NCI-H345 (cell line): Measurements from ENCODE around the gene RALGAPA2.

Source experiments
- DNase-seq: peaks from one replicate; lab custom pipeline; 2025; lab: John Stamatoyannopoulos, UW

RALGAPA2 gene

DNA sequence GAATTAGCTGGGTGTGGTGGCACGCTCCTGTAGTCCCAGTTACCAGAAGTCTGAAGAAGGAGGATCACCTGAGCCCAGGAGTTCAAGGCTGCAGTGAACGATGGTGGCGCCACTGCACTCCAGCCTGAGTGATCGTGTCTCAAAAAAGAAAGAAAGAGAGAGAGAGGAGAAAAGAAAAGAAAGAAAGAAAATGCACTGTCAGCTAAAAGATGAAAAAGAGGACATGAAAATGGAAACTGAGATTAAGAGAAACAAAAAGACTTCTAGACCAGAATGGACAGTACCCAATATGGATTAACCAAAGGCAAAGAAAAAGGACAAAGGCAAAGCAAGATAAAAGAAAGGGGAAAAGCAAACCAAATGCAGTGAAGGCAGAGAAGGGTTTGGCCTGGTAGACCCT, 9.0 kb upstream of the RALGAPA2 start:
- no peak for DNase-seq

DNA sequence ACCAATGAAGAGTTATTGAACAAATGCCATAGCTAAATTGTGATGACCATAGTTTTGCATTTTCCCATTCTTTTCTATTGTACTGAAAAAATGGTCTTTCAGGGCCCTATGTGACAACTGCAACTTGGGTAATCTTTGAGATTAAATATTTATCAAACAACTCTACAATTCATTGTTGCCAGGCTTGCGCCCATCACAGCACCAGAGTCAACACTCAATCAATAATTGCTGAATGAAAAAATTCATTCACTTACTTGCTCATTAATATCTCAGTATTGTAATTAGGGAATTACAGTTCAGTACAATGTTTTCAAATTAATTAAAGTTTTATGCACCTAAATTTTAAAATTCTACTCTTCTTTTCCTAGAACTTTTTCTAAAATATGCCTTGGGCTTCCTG, 7.7 kb upstream of the RALGAPA2 start:
- no peak for DNase-seq

DNA sequence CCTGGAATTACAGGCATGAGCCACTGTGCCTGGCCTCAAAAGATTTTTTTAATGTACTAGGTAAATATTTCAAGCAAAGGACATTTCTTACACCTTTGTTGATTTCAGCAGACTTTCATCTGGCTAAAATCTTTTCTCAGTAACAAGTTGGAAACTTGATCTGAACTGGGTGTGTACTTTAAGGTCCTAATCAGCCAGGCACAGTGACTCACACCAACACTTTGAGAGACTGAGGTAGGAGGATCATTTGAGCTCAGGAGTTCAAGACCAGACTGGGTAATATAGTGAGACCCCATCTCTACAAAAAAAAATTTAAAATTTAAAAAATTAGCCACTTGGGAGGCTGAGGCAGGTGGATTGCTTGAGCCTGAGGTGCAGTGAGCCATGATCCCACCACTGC, 7.0 kb upstream of the RALGAPA2 start:
- no peak for DNase-seq

DNA sequence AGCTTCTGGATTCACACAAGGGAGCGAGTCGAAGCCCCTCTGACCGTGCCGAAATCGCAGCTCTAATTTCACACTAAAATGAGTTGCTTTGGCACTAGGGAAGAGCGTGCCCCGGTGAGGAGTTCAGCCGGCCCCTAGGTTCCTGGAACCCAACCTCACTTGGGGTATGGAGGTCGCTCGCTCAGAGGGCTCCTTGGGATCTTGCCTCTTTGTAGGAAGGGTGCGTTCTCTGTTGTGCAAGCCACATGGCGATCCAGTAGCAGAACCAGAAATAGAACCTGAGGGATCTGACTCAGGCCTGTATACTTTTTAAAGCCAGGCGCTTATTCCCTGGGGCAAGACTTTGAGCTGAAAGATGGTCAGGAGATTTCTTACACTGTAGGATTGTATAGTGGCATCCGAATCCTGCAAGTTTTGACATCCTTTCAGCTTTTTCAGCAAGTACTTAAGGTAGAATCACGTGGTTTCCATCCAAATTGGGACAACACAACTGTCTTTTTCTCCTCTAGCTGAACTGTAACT, 861 bp upstream of the RALGAPA2 start:
- DNase-seq = no peak

DNA sequence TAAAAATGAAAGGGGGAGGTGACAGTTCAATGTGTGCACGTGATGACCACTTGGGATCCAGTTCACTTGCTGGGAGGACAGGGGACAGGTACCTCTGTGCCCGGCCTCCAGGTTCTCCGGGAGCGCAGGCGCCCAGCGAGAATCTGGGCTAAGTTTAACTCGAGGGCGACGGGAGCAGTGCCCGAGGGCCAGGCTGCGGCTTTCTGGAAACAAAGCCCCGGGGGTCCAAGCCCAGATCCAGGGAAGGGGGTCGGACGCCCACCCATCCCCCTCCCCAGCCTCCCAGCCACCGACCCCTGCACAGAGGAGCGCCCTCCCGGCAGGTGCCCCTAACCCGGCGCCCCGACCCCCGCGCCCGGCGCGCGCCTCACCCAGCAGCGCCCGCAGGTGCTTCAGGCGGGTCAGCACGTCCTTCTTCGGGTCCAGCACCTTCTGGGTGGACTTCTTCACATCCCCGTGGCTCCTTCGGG, 405 bp downstream of the RALGAPA2 start:
- DNase-seq = peak; percentile 37

DNA sequence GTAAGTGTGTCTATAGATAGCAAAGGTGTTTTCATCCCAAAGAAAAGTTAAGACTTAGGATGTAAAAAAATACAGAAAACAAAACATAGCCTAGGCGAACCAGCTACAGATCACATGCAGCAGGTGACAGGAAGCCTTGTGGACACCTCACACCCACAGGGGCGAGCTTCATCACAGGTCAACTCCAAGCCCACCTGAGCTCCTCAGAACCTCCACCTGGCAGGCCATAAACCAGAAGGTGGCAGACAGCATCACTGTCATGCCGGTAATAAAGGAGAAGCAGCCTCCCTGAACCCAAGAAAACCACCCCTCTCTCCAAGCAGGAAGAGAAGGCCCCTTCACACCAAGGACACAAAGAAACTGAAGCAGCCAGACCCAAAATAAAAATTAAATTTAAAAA, 1.0 kb downstream of the RALGAPA2 start:
- no peak for DNase-seq

DNA sequence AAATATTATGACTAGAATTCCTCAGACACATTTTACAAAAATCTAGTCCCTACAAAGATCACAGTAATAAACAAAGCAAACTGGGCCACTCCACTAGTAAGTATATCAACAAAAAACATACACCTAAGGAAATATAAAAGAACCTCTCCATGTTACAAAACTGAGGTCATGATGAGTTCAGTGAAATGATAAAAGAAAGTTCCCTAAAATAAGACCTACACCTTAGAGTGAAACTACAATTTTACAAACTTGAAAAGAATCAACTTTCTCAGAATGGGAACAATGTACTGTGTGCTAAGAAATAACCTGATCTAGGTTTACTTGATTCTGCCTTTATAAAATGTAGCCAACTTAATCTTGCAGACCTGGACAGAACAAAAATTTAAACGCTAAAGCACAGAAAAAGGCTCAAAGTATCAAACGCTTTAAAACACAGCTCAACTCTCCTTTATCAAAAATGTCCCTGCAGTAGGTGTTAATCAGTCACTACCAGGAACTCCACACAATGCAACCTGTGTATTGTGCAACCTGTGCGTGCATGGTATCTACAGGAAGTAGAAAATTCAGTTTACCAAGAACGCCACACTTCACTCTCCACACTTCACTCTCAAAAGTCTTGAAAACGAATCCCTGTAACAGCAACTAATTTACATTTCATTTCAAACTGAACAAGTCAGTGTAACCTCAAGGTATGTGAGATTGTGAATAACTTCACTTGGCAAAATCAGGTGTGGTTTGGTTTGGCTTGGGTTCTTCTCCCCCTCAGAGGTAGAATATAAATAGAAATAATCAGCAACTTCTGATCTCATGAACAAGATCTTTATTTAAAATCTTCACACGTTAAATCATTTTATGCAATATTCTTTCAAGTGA, 1.8 kb downstream of the RALGAPA2 start:
- DNase-seq = no peak

DNA sequence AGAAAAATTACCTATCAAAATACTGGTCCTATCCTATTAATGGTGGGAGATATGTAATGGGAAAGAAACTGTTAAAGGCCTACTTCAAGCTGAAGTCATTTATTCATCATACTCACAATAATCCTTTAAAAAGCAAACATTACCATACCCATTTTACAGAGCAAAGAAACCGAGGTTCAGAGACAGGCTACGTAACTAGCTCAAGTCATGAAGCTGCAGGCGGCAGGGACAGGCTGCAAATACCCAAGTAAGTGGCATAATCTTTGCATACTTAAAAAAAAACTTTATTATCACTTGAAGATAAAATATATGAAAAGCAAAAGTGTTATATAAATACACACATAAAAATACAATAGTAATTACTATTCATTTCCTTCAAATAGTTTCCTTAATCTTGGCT, 2.6 kb downstream of the RALGAPA2 start:
- DNase-seq = no peak

DNA sequence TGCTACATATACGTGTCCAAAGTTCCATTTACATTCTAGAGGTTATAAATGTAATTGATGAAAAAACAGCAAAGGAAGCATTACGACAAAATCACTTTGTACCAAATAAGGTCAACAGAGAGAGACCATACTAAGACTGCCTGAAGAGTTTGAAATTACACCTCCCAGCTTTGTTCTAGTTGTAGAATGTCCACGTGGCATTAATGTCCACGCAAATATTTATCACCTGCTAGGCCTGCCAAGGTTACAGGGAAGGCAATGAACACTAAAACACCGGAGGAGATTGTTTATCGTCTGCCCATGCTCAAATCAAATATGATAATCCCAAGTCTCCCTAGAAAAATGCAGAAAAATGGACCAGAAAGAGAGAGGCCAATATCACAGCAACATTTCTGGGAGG, 6.2 kb downstream of the RALGAPA2 start:
- DNase-seq = no peak

DNA sequence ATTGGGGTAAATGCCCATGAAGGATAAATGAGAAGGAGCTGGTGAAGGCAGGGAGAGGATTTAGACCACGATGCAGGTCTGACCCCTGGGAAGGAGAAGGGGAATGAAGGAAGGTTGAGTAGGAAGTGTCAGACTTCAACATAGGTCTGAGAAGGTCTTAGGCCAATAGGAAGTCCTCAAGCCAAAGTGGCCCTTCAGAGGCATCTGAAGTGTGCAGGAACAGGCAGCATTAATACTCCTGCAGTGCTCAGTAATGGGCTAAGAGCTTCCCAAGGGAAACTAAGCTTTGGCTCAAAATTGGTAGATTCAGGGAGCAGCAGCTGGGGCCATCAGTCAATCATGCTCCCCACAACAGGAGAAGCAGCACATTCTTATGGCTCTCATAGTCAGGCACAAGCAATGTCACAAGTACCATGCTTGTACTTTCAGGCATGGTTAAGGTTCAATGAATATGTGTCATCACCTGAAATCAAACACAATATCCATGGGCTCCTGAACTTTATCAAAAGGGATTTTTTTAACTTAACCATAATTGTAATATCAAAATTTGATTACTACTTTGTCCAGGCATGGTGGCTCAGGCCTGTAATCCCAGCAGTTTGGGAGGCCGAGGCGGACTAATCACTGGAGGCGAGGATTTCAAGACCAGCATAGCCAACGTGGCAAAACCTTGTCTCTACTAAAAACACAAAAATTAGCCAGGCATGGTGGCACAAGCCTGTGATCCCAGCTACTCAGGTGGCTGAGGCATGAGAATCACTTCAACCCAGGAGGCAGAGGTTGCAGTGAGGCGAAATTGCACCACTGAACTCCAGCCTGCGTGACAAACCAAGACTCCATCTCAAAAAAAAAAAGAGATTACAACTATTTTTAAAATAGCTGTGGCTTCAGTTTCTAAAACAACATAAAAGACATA, 9.9 kb downstream of the RALGAPA2 start:
- DNase-seq = no peak

DNA sequence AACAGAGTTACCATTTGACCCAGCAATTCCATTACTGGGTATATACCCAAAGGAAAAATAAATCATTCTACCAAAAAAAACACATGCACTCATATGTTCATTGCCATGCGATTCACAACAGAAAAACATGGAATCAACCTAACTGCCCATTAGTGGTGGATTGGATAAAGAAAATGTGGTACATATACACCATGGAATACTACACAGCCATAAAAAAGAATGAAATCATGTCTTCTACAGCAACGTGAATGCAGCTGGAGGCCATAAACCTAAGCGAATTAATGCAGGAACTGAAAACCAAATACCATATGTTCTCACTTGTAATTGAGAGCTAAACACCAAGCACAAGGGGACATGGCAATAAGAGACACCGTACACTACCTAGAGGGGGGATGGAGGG, 12.5 kb downstream of the RALGAPA2 start:
- no peak for DNase-seq

DNA sequence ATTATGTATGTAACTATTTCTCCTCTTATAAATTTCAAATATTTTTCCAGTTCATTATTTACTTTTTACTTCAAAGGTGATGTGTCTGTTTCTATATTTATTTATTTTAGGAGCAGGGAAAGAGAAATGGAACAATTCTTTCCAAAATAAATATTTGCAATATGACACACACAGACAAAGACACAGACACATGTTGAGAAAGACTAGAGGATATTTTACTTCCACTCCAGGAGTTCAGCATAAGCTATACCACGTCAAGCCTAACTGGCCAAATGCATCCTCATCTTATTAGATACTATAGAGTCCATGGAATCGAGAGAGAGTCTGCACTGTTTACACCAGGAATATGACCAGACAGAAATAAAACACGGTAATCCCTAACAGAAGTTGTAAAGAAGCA, 13.3 kb downstream of the RALGAPA2 start:
- no peak for DNase-seq

DNA sequence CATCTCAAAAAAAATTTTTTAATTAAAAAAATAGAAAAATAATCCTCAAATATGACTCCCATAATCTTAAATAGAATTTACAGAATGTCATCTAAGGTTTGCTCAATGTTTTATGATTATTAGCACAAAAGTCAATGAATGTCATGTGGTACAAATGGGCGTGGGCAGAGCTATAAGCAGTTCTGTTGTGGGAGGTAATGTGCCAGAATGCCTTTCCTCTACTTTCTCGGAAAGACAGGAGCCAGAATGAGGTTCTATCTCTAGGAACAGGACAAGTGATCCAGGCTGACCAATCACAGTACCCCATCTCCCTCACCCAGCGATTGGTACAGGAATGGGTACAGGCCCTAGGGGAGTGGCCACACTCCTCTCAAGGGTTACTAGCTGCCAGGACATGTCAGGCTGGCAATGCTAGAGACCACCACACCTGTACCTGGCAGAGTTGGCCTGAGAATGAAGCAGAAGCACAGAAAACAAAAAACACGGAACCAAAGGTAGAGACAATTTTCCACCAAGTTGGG, 15.1 kb downstream of the RALGAPA2 start:
- no peak for DNase-seq

DNA sequence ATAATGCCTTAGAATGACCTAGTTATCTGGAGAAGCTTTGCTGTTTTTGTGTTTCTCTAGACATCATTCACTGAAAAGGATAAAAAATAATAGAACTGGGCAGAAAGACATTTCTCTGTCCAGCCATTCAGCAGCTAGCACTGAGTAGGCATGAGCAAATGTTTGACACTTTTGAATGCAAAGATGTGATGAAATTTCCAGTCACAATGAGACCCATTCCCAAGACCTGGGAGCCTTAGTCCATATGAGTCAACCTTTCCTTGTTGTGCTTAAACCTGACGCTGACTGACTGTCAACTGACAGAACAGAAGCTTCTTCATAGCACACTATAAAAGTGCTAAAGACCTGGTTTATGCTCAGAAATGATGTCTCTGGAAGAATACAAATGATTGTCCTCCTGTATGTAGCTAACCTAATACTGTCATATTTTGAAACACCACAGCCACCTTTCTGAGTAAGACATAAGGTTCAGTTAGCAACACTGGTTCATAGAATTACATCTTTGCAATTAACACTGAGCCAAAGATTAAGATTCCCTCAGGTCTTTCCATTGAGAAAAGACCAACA, 17.1 kb downstream of the RALGAPA2 start:
- DNase-seq = no peak

DNA sequence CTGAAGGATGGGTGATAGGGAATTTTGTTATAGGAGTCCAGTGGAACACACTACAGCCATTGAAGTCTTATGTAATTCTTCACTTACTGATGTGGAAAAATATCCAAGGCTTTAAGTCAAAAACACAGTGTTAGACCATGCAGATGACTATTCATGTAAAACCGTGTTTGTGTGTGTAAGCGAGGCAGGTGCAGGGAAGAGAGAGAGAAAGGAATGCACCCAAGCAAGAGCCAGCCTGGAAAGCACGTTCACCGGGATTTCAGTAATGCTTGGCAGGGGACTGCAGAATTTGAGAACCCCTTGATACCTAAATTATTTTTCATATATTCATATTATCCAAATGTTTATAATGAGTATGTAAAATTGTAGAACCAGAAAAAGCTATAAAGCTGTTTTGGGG, 17.9 kb downstream of the RALGAPA2 start:
- no peak for DNase-seq

DNA sequence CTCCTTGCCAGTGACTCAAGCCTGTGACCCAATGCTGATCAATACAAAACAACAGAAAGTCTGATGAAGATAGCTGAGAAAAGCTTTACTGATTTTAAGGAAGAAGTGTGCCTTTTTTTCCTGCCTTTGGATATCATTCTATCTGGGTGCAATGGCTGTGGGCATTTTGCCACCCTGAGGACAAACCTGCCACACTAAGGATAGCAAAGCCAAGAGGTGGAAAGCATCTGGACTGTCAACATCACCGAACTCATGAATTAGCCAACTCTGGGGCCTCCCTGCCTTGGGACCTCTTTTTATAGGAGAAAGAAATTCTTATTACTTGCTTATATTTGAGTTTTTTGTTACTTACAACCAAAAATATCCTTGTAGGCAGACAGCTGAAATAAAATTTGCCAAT, 19.9 kb downstream of the RALGAPA2 start:
- no peak for DNase-seq

DNA sequence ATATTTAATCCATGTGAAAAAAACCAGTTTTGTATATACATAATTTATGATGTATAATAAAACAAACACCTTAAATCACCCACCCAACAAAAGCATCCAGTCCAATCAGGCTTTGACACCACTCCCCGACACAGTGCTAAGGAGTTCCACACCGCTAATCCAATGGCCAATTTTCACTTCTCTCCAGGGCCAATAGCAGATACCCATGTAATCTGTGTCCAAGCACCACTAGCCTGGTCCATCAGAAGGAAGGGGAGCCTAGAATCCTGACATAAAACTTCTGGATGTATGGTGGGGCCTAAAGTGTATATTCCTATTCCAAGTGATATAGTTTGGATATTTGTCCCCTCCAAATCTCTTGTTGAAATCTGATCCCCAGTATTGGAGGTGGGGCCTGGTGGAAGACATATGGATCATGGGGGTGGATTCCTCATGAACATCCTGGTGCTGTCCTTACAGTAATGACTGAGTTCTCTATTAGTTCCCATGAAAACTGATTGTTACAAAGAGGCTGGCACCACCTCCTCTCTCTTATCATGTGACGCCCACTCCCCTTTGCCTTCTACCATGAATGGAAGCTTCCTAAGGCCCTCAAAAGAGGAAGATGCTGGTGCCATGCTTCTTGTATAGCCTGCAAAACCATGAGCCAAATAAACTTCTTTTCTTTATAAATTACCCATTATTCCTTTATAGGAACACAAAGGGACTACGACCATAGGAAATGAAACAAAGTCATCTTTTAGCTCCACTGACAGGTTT, 20.8 kb downstream of the RALGAPA2 start:
- no peak for DNase-seq

DNA sequence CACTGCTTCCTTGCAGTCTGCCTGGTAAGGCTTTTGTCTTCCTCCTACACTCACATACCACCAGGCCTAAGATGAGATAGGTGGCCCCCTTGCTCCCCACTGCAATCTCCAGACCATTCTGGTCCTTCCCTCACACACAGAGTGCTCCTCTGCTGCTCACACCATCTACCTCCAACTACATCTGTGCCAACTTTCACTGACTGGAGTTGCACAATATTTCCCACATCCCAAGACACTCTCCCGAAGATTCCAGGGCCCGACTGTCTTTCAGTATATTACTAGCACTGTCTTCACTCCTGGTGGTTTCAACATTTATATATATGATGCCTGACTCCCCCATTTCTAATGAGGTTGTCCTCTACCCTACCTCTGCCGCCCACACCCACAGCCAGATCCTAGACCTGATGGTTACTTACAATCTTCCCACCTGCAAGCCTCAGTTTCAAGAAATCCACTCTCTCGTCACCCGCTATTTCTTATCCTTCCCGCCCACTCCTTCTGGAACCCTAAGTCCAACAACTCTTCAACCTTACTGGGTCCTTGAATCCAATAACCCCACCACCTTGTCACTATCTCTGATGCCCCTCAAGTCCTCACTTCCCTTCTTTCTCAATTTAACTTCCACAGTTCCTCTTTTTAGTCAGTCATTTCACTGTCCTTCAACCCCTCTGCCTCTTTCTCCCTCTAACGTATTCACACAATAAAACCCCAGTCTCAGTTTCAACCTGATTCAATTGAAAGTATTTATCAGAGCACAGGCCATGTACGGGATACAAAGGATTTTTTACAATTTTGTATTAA, 21.6 kb downstream of the RALGAPA2 start:
- no peak for DNase-seq

DNA sequence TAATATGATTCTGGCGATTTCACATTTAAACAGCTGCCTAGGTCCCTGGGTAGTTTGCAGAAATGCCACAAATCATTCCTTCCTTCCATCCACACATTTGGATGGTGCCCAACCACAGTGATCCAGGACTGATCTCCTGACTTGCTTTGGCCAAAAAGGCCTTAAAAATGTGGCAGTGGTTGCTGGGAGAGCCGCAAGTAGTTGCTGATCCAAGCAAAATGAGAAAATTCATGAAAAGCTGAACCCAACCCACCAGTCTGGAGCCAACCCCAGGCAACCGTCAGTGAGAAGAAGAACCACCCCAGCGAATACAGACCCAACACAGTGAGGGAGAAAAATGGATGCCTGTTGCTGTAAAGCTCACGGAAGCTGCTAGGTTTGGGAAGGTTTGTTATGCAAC, 25.1 kb downstream of the RALGAPA2 start:
- DNase-seq = no peak

DNA sequence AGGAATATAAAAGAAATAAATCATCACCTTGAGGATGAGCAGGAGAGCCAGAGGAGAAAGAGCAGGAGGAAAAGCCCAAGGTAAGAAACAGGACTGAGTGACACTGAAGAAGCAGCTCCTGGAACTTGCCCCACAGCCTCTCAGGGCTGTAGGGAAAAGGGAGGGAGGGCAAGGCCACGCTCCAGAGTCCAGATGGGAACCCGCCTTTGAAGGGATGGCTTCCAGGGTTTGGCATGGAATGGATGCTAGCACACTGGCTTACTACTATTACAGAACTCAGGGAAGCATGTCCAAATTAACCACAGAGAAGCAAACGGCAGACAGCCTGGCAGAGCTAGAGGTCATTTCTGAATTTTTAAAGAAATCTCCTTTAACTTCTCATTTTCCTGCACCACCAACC, 26.8 kb downstream of the RALGAPA2 start:
- DNase-seq = no peak
